Inflammatory macrophage treated with lipopolysaccharide for 1 hour (primary cell): ENCODE measurements around the gene TNFRSF1B.

Experiments
- DNase-seq, 2 donors: peaks; one replicate each; pipeline ENCODE4 v3.0.0-alpha.2; 2020 to 2022

Gene TNFRSF1B

GRCh38 chr1:12158357-12159092 is 8.3 kb upstream of the TNFRSF1B start:
- no peak for DNase-seq

- no peak for DNase-seq
These were observed 7.0 kb upstream of the TNFRSF1B start for GRCh38 chr1:12159816-12160215.

- DNase-seq: no peak
These were observed 5.5 kb upstream of the TNFRSF1B start for GRCh38 chr1:12161324-12161661.

GRCh38 chr1:12161662-12162458 is 4.9 kb upstream of the TNFRSF1B start:
- peak; percentile 85 to 88 for DNase-seq

- no peak for DNase-seq
These were observed 4.2 kb upstream of the TNFRSF1B start for GRCh38 chr1:12162459-12163137.

- no peak for DNase-seq
These were observed 3.6 kb upstream of the TNFRSF1B start for GRCh38 chr1:12163210-12163609.

- no peak for DNase-seq
These were observed 2.6 kb upstream of the TNFRSF1B start for GRCh38 chr1:12164210-12164609.

GRCh38 chr1:12165342-12165741 is 1.4 kb upstream of the TNFRSF1B start:
- peak; percentile 64 to 90 for DNase-seq

GRCh38 chr1:12167493-12168429 is 970 bp downstream of the TNFRSF1B start:
- peak; percentile 53 to 93 for DNase-seq

GRCh38 chr1:12168451-12169160 is 1.8 kb downstream of the TNFRSF1B start:
- DNase-seq: no peak

- DNase-seq: no peak
These were observed 2.8 kb downstream of the TNFRSF1B start for GRCh38 chr1:12169442-12170135.

GRCh38 chr1:12170263-12170671 is 3.5 kb downstream of the TNFRSF1B start:
- DNase-seq: peak; percentile 52 to 73

GRCh38 chr1:12171206-12172041 is 4.6 kb downstream of the TNFRSF1B start:
- DNase-seq: no peak

- DNase-seq: peak; percentile 47 to 58
These were observed 5.5 kb downstream of the TNFRSF1B start for GRCh38 chr1:12172042-12172851.

- no peak for DNase-seq
These were observed 6.3 kb downstream of the TNFRSF1B start for GRCh38 chr1:12173041-12173509.

GRCh38 chr1:12173631-12174121 is 6.9 kb downstream of the TNFRSF1B start:
- DNase-seq: peak in 1 of 2 donors; percentile 65

GRCh38 chr1:12174924-12175810 is 8.4 kb downstream of the TNFRSF1B start:
- no peak for DNase-seq
